ENCODE data around the gene NEURL4.

GRCh38 chr17:7307686-7308624 lies 21.2 kb downstream of the NEURL4 start:
- TF ChIP-seq CTCF (IDR thresholded peaks at IDR 0.05) (peak in 3 of 6 experiments; percentile 10 to 34 (median 19)), POLR2A (IDR thresholded peaks at IDR 0.05) (peak in 1 of 2 donors; percentile 84)

Measured in Peyer's patch (tissue), 4 donors.